Measurements from ENCODE around the gene MKX. TPM values are rescaled to one million over a fixed set of nuclear protein-coding genes. Genes with fewer than 3 reads are reported as not detected.

The MKX gene
- total and polyA plus RNA-seq, 4 donors: 0.57 to 3.0 (median 2.0) TPM; not detected in 1

DNA sequence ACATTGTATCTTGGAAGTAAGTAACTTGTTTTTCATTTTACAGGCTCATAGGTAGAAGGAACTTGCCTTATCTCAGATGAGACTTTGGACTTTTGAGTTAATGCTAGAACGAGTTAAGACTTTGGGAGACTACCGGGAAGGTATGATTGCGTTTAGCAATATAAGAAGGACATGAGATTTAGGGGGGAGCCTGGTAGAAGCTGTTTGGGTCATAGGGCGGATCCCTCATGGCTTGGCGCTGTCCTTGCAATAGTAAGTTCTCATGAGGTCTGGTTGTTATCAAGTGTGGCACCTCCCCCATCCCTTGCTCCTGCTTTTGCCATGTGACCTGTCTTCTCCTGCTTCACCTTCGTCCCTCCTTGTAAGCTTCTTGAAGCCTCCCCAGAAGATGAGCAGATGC lies 110.3 kb downstream of the MKX start:
- Histone ChIP-seq H3K4me1 (ENCODE audit: control insufficient read depth in 4 of 4, insufficient read depth in 4 of 4, low read length in 3 of 4) (no peaks in the 10 kb centered on the region), H3K36me3 (ENCODE audit: control insufficient read depth in 4 of 4, insufficient read depth in 3 of 4, low read depth in 1 of 4, low read length in 3 of 4) (no peaks in the 10 kb centered on the region), H3K4me3 (ENCODE audit: low read depth in 1 of 3, low read length in 3 of 3) (no peak overlapping the region), H3K27ac (ENCODE audit: low read depth in 1 of 2, low read length in 2 of 2) (no peak overlapping the region), H3K27me3 (ENCODE audit: control insufficient read depth in 4 of 4, insufficient read depth in 4 of 4, low read length in 3 of 4) (no peaks in the 10 kb centered on the region), H3K9ac (ENCODE audit: low read depth in 1 of 2, low read length in 2 of 2) (no peak overlapping the region), H3K9me3 (ENCODE audit: control insufficient read depth in 4 of 4, low read length in 3 of 4) (no peaks in the 10 kb centered on the region)
- no peak for DNase-seq (ENCODE audit: low spot score)
- TF ChIP-seq NR2F2 (IDR thresholded peaks at IDR 0.05) (no peak), YY1 (IDR thresholded peaks at IDR 0.05) (no peak), SP1 (IDR thresholded peaks at IDR 0.05) (no peak), JUND (IDR thresholded peaks at IDR 0.05) (no peak), HNF4G (IDR thresholded peaks at IDR 0.05) (no peak), FOXA2 (IDR thresholded peaks at IDR 0.05) (no peak), RAD21 (IDR thresholded peaks at IDR 0.05) (no peak)
- TF ChIP-seq, protein P1, sequence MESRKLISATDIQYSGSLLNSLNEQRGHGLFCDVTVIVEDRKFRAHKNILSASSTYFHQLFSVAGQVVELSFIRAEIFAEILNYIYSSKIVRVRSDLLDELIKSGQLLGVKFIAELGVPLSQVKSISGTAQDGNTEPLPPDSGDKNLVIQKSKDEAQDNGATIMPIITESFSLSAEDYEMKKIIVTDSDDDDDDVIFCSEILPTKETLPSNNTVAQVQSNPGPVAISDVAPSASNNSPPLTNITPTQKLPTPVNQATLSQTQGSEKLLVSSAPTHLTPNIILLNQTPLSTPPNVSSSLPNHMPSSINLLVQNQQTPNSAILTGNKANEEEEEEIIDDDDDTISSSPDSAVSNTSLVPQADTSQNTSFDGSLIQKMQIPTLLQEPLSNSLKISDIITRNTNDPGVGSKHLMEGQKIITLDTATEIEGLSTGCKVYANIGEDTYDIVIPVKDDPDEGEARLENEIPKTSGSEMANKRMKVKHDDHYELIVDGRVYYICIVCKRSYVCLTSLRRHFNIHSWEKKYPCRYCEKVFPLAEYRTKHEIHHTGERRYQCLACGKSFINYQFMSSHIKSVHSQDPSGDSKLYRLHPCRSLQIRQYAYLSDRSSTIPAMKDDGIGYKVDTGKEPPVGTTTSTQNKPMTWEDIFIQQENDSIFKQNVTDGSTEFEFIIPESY (IDR thresholded peaks at IDR 0.05): no peak
- TF ChIP-seq, protein P2, sequence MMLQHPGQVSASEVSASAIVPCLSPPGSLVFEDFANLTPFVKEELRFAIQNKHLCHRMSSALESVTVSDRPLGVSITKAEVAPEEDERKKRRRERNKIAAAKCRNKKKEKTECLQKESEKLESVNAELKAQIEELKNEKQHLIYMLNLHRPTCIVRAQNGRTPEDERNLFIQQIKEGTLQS (IDR thresholded peaks at IDR 0.05): no peak
- 88% methylated on average over 6 of the region's 6 CpGs for WGBS

DNA sequence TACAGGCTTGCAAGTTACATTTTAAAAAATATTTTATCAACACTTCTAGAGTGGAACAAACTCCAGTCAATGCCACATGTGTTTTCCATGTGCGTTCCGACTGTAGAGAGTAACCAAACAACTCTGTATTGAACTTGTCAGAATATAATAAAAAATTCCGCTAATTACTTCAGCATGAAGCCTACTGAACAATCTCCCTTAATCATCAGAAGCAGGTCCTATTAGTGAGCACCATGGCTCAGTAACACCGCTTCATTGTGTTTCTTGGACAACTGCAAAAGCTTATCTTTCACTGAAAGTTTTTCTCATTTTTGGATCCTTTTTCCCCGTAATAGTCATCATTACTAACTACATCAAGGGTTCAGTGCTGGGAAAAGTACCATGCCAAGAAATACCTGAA lies 117.0 kb downstream of the MKX start:
- no peaks in the 10 kb centered on the region for H3K4me1 ChIP-seq (ENCODE audit: control insufficient read depth in 4 of 4, insufficient read depth in 4 of 4, low read length in 3 of 4)
- H3K9me3 ChIP-seq (ENCODE audit: control insufficient read depth in 4 of 4, low read length in 3 of 4): no peaks in the 10 kb centered on the region
- H3K36me3 ChIP-seq (ENCODE audit: control insufficient read depth in 4 of 4, insufficient read depth in 3 of 4, low read depth in 1 of 4, low read length in 3 of 4): no peaks in the 10 kb centered on the region
- no peaks in the 10 kb centered on the region for H3K27me3 ChIP-seq (ENCODE audit: control insufficient read depth in 4 of 4, insufficient read depth in 4 of 4, low read length in 3 of 4)
- no peak overlapping the region for H3K27ac ChIP-seq (ENCODE audit: low read depth in 1 of 2, low read length in 2 of 2)
- WGBS: 94% methylated on average over 5 of the region's 5 CpGs
- DNase-seq (ENCODE audit: low spot score): no peak
- TF ChIP-seq FOXA1 (IDR thresholded peaks at IDR 0.05) (no peak), GABPA (IDR thresholded peaks at IDR 0.05 in 1 of 2, conservative IDR thresholded peaks at IDR 0.05 in 1 of 2) (no peak), JUND (IDR thresholded peaks at IDR 0.05) (no peak), YY1 (IDR thresholded peaks at IDR 0.05) (no peak), TAF1 (conservative IDR thresholded peaks at IDR 0.05) (no peak), RXRA (IDR thresholded peaks at IDR 0.05) (no peak), EGR1 (IDR thresholded peaks at IDR 0.05; ENCODE audit: low read depth in 2 of 2) (no peak), HNF4G (IDR thresholded peaks at IDR 0.05) (no peak), FOXA2 (IDR thresholded peaks at IDR 0.05) (no peak), HNF4A (conservative IDR thresholded peaks at IDR 0.05) (no peak)
- TF ChIP-seq, protein P3, sequence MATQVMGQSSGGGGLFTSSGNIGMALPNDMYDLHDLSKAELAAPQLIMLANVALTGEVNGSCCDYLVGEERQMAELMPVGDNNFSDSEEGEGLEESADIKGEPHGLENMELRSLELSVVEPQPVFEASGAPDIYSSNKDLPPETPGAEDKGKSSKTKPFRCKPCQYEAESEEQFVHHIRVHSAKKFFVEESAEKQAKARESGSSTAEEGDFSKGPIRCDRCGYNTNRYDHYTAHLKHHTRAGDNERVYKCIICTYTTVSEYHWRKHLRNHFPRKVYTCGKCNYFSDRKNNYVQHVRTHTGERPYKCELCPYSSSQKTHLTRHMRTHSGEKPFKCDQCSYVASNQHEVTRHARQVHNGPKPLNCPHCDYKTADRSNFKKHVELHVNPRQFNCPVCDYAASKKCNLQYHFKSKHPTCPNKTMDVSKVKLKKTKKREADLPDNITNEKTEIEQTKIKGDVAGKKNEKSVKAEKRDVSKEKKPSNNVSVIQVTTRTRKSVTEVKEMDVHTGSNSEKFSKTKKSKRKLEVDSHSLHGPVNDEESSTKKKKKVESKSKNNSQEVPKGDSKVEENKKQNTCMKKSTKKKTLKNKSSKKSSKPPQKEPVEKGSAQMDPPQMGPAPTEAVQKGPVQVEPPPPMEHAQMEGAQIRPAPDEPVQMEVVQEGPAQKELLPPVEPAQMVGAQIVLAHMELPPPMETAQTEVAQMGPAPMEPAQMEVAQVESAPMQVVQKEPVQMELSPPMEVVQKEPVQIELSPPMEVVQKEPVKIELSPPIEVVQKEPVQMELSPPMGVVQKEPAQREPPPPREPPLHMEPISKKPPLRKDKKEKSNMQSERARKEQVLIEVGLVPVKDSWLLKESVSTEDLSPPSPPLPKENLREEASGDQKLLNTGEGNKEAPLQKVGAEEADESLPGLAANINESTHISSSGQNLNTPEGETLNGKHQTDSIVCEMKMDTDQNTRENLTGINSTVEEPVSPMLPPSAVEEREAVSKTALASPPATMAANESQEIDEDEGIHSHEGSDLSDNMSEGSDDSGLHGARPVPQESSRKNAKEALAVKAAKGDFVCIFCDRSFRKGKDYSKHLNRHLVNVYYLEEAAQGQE (IDR thresholded peaks at IDR 0.05): no peak
- TF ChIP-seq, protein P4, sequence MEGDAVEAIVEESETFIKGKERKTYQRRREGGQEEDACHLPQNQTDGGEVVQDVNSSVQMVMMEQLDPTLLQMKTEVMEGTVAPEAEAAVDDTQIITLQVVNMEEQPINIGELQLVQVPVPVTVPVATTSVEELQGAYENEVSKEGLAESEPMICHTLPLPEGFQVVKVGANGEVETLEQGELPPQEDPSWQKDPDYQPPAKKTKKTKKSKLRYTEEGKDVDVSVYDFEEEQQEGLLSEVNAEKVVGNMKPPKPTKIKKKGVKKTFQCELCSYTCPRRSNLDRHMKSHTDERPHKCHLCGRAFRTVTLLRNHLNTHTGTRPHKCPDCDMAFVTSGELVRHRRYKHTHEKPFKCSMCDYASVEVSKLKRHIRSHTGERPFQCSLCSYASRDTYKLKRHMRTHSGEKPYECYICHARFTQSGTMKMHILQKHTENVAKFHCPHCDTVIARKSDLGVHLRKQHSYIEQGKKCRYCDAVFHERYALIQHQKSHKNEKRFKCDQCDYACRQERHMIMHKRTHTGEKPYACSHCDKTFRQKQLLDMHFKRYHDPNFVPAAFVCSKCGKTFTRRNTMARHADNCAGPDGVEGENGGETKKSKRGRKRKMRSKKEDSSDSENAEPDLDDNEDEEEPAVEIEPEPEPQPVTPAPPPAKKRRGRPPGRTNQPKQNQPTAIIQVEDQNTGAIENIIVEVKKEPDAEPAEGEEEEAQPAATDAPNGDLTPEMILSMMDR (IDR thresholded peaks at IDR 0.05; ENCODE audit: low read depth, low read length, missing input control): no peak
- TF ChIP-seq, protein P1 (IDR thresholded peaks at IDR 0.05): no peak
- TF ChIP-seq, protein P5, sequence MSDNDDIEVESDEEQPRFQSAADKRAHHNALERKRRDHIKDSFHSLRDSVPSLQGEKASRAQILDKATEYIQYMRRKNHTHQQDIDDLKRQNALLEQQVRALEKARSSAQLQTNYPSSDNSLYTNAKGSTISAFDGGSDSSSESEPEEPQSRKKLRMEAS (IDR thresholded peaks at IDR 0.05): no peak
- no peak overlapping the region for H3K4me3 ChIP-seq (ENCODE audit: low read depth in 1 of 3, low read length in 3 of 3)
- no peak overlapping the region for H3K9ac ChIP-seq (ENCODE audit: low read depth in 1 of 2, low read length in 2 of 2)

All from liver (tissue), 9 donors.